Measurements from ENCODE around the gene ELMO2.
"Not testable (repeated sequence)": the region's sequence is repeated elsewhere in the genome, so short reads cannot be mapped to it uniquely, and the experiment has no call there.

The ELMO2 gene

GRCh38 chr20:46401478-46401860 is 4.9 kb downstream of the ELMO2 start:
- DNase-seq: no peak

GRCh38 chr20:46400828-46401477 is 5.5 kb downstream of the ELMO2 start:
- no peak for DNase-seq

GRCh38 chr20:46400253-46400652 is 6.2 kb downstream of the ELMO2 start:
- no peak for DNase-seq

- DNase-seq: no peak
Measured at GRCh38 chr20:46399401-46399800, 7.0 kb downstream of the ELMO2 start.

- DNase-seq: no peak
Measured at GRCh38 chr20:46398963-46399362, 7.5 kb downstream of the ELMO2 start.

- DNase-seq: no peak
Measured at GRCh38 chr20:46396052-46396740, 10.2 kb downstream of the ELMO2 start.

GRCh38 chr20:46394872-46395760 is 11.3 kb downstream of the ELMO2 start:
- no peak for DNase-seq

GRCh38 chr20:46393967-46394366 is 12.4 kb downstream of the ELMO2 start:
- DNase-seq: no peak

GRCh38 chr20:46388937-46389336 is 17.5 kb downstream of the ELMO2 start:
- no peak for DNase-seq

GRCh38 chr20:46388201-46388836 is 18.1 kb downstream of the ELMO2 start:
- DNase-seq: no peak

GRCh38 chr20:46387054-46387453 is 19.4 kb downstream of the ELMO2 start:
- not testable (repeated sequence) for DNase-seq

GRCh38 chr20:46378412-46379009 is 27.9 kb downstream of the ELMO2 start:
- DNase-seq: no peak

- DNase-seq: no peak
Measured at GRCh38 chr20:46377518-46377917, 28.9 kb downstream of the ELMO2 start.

GRCh38 chr20:46376196-46376785 is 30.1 kb downstream of the ELMO2 start:
- DNase-seq: no peak

GRCh38 chr20:46375771-46376170 is 30.6 kb downstream of the ELMO2 start:
- no peak for DNase-seq

- no peak for DNase-seq
Measured at GRCh38 chr20:46374383-46374782, 32.0 kb downstream of the ELMO2 start.

GRCh38 chr20:46371656-46372055 is 34.8 kb downstream of the ELMO2 start:
- DNase-seq: no peak

GRCh38 chr20:46368902-46369268 is 37.5 kb downstream of the ELMO2 start:
- DNase-seq: no peak

- DNase-seq: no peak
Measured at GRCh38 chr20:46367967-46368901, 38.2 kb downstream of the ELMO2 start.

GRCh38 chr20:46367234-46367633 is 39.2 kb downstream of the ELMO2 start:
- DNase-seq: no peak

GRCh38 chr20:46366826-46367225 is 39.6 kb downstream of the ELMO2 start:
- no peak for DNase-seq

Measured in stimulated activated naive CD4-positive, alpha-beta T cell treated with Interleukin-2 at 50 U/mL for 16 hours (primary cell).